ENCODE results near the gene NDUFA8.

Gene NDUFA8

DNA sequence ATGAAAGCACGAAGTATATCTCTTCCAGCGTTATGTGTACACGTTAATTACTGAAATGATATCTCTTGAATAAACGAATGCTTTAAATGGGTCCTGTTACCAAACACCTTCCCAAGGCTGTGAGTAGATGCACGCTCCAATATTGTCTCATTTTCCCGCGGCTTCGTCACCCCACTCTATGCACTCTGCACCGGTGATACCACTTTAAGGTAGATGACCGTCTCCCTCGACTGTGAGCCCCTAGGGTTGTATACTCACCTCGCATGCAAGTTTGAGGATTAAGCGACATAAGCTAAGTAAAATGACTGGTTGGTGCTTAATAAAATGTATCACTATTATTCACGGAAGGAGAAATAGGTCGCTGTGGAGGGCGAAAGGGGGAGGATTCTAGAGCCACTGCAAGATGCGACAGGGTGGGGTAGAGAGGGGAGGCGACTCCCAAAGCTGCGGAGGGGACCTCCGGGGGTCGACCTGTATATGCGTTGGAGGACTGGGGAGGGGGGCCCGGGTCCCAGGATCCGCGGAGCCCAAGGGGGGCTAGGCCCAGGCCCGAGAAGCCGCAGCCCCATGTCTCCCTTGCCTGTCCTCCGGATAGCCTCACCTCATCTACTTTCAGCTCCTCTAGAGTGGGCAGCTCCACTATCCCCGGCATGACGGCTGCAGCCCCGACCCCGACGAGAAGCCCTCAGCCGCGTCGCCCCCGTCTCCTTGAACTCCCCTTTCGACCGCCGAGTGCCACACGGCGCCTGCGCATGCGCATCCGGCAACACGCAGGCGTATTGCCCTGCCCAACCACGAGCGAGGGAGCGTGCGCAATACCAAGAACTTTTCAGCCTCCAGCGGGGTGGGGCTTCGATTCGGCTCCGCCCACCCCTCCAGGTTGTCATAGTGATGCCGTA lies at the start of gene NDUFA8, which contains the start of gene MORN5:
Gene NDUFA8 (minus strand): TSS at position 754 of the 899 bp plus-strand sequence. CDS start 102 bp downstream, at position 652.
Gene MORN5 (plus strand): TSS at position 883 of the 899 bp plus-strand sequence. CDS start 65 bp downstream, outside the sequence.
- DNase-seq (ENCODE audit: low read depth in 1 of 2, low spot score in 1 of 2), result peak; percentile 90 to 93

DNA sequence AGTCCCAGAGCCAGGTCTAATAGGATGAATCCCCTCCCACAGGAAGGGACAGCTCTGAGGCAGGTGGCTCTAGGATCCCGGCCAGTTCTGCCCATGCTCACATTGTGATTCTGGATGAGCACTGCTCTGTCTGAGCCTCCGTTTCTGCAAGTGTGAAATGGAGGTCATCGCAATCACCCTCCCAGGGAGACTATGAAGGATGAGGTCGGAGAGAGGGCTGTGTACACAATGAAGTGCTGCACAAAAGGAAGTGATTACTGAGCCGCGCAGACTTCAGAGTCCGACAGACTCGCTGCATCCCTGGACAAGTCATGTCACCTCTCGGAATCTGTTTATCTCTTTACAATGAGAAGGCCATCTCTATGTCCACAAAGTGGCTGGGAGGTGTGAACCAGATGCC lies 47.5 kb upstream of the NDUFA8 start:
- no peak for DNase-seq (ENCODE audit: low read depth in 1 of 2, low spot score in 1 of 2)

DNA sequence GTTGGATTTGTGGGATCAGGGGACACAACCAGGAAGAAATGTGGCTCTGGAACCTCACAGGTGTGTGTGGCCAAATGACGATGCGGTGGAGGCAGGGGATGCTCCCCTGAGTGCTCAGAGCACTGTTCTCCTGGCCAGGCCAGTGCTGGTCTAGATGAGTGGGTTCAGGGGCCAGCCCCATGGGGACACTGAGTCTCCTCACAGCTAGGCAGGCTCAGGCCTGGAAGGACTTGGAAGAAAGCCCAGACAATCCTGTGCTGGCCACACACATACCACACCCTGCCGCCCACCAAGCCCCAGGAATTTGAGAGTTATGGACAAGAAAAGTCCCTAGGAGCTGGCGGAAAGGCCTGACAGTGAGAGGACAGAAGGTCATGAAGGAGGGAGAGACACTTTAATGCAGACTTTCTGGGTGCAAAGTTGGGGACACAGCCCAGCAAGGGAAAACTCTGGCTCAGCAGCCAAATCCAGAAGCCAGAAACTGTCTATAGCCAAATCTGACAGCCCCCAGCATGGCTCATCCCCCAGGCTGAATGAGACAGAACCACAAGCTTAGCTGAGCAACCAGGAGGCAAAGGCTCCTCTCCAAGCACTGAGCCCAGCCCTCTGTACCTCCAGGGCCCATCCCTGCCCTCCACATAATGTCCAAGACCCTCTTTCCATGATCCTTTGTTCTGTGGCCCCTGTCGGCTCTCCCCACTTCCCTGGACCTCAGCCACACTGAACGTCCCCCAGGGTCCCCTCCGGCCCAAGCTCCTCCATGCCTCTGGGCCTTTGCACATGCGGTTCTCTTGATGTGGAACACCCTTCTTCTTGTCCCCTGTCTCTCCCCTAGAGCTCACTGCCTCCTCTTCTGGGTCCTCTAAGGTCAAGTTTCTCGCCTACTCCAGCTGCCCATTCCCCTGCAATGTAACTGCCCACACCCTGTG lies 46.8 kb upstream of the NDUFA8 start:
- no peak for DNase-seq (ENCODE audit: low read depth in 1 of 2, low spot score in 1 of 2)

DNA sequence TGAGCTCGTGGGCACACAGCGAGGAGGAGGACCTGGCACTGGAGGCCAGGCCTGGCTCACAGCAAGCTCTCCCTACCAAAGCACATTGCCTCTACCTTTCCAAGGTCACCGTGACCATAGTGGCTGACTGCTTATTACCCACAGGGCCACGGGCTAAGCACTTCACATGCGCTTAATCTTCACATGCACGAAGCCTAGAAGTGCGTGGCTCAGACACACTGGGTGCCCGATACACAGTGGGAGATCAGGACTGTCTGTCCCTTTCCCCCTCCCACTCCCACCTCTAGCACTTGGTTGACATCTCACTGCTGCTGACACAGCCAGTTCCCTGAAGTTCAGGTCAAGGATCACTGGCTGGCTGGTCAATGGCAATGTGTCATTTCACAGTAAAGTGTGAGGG lies 45.6 kb upstream of the NDUFA8 start:
- DNase-seq (ENCODE audit: low read depth in 1 of 2, low spot score in 1 of 2), result no peak

DNA sequence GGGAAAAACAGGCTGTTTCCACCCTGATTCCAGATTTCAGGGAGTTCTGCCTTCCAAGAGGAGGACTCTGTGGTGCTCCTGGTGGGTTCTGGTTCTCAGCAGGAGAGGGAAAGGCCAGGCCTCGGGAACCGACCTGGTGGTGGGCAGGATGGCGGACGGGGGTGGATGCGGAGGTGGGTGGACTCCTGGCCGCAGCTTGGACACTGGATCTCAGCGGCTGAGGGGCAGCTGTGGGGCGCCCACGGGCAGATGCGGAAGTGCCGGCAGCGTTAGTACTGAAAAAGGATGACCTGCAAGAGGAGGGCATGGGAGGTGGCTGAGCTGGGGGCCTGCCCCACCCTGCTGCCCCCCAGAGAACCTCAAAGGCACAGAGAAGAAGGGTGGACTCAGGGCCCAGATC lies 44.9 kb upstream of the NDUFA8 start:
- DNase-seq (ENCODE audit: low read depth in 1 of 2, low spot score in 1 of 2), result no peak

DNA sequence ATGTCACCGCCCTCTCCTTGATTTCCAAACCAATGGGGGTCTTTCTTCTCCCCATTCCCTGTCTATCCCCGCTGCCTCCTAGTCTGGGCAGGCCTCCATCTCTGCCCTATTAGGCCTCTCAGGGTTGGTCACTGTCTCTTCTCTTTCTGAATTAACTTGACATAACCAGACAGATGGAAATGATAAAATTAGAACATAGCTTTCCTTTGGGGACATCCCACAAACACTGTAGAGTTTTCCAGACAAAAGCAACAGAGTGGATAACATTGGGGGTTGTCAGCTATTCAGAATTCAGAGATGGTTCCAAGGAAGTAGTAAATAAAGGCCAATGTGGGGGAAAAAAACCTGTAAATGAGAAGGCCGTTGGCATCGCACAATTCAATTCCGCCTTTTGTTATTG lies 44.5 kb upstream of the NDUFA8 start:
- DNase-seq (ENCODE audit: low read depth in 1 of 2, low spot score in 1 of 2), result no peak

DNA sequence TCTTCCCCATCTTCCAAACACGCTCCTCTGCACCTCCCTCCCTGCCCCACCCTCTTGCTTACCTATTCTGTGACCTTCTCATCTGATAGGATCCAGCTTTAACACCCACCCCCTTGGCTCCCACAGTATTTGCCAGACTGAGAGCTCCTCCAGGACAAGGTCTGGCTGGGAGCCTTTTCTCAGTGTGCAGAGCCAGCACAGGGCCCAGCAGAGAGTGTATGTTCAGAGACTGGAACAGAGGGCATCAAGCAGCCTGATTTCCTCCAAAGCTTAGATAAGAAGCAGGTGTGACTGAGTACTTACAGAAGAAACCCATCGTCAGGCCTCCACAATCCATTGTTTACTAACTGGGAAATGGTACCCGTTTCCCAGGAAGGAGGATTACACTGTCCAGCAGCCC lies 42.5 kb upstream of the NDUFA8 start:
- DNase-seq (ENCODE audit: low read depth in 1 of 2, low spot score in 1 of 2), result no peak

DNA sequence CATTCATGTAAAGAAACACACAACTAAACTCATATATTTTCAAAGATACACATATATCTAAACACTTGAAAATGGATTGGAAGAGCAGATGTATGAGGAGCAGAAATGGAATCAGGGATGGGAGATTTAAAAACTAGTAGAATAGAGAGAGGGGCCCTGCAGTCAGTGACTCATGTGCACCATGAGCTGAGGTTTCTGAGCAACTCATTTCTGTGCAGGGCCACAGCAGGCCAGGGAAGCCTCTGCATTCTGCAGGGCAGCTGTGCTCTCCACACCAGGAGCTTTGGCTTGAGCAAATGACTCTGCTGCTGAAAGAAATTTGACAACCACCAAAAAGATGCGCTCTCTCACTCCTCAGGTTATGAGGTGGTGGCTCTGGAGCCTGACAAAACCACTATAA lies 42.1 kb upstream of the NDUFA8 start:
- DNase-seq (ENCODE audit: low read depth in 1 of 2, low spot score in 1 of 2), result no peak

DNA sequence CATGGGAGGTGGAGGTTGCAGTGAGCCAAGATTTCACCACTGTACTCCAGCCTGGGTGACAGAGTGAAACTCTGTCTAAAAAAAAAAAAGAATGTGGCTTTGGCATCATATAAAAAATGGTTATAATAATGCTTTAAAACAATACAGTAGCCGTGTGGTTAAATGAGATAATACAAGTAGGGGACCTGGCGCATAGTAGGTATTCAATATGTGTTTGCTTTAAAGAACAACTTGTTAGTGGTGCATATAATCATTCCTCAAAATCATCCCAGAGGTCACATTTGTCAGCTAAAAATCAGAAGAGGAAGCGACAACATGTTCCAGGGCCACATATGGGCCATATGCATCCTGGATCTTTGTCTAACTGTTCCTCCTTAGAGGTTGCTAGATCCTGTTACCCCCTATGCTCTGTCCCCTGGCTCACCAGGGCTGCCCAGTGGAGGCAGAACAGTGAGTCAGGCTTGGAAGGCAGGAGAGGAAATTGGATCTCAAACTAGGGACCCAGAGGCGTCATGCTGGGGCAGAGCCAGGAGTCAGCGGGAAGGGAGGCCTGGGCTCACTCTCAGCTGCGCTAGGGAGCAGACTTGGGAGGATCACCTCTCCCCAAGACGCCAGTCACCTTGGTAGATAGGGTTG lies 41.5 kb upstream of the NDUFA8 start:
- no peak for DNase-seq (ENCODE audit: low read depth in 1 of 2, low spot score in 1 of 2)

DNA sequence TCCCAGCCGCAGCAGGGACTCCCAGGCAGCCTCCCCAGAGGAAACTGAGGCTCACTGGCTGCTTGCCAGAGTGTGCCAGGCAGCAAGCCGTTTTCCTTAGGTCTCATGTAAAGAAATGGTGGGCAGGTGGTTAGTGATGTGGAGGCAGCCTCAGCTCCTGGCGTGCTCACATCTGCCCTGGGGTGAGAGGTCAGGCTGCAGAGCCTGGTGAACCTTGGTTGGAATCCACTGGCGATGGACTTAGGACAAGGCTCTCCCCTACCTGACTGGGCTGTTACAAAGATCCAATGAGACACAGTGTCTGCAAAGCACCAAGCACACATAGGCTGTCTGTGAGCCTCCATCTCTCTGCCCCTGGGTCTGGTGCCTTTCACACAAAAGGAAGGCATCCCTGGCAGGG lies 38.3 kb upstream of the NDUFA8 start:
- no peak for DNase-seq (ENCODE audit: low read depth in 1 of 2, low spot score in 1 of 2)

DNA sequence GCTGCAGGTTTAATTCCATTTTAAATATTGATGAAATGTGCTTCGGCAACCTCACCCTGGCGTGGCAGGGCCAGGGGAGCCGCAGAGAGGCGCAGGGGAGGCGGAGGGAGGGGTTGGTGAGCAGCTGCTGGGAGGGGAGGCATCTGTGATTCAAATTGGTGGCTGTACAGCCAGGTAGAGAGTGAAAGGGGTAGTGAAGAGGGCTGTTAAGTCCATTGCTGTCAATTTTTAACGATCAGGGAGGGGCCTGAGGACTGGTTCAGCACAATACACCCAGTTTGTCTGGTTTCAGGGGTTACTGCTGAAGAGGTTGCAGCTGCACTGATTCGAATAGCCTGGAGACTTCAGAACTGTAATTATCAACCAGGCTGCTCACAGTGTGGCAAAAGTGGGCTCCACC lies 37.8 kb upstream of the NDUFA8 start:
- no peak for DNase-seq (ENCODE audit: low read depth in 1 of 2, low spot score in 1 of 2)

DNA sequence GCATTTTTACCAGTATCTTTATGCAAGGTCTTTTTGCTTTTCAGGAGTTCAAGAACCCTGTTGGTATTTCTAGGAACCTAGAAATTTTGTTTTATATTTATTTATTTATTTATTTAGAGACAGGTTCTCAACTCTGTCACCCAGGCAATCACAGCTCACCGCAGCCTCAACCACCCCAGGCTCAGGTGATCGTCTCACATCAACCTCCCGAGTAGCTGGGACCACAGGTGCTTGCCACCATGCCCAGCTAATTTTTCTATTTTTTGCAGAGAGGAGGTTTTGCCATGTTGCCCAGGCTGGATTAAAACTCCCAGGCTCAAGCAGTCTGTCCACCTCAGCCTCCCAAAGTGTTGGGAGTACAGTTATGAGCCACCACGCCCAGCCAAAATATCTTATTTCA lies 36.3 kb upstream of the NDUFA8 start:
- DNase-seq (ENCODE audit: low read depth in 1 of 2, low spot score in 1 of 2), result no peak

DNA sequence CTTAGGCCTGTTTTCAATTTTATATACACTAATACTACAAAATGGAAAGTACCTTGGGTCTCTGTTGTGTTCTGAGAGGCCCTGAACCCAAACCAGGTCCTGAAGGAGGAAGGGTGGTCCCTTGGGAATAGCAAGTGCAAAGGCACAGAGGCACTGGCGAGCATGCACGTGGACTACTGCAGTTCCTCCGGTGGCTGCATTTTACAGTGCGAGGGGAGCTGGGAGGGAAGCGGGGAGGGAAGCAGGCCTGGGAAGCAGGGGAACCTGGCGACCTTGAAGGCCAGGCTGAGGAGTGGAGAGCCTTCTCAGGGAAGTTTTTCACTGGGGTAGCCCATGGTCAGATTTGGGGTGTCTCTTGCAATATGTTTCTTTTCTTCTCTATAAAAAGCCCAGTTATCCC lies 34.1 kb upstream of the NDUFA8 start:
- DNase-seq (ENCODE audit: low read depth in 1 of 2, low spot score in 1 of 2), result no peak

DNA sequence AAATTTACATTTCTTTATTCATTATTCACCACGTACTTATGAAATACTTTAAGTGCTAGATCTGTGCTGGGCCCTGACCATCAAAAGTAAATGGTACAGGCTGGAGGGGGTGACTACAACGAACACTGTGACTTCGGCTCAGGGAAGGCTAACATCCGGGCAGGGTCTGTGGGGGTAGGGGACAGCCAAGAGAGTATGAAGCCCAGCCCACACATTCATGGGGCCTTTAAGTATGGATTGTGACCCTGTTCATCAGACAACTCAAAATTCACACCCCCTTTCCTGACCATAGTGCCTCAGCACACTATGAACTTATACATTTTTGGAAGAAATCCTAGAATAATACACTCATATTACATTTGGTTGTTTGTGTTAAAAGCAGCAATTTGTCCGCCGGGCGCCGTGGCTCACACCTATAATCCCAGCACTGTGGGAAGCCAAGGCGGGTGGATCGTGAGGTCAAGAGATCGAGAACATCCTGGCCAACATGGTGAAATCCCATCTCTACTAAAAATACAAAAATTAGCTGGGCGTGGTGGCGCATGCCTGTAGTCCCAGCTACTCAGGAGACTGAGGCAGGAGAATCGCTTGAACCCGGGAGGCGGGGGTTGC lies 33.4 kb upstream of the NDUFA8 start:
- DNase-seq (ENCODE audit: low read depth in 1 of 2, low spot score in 1 of 2), result no peak

DNA sequence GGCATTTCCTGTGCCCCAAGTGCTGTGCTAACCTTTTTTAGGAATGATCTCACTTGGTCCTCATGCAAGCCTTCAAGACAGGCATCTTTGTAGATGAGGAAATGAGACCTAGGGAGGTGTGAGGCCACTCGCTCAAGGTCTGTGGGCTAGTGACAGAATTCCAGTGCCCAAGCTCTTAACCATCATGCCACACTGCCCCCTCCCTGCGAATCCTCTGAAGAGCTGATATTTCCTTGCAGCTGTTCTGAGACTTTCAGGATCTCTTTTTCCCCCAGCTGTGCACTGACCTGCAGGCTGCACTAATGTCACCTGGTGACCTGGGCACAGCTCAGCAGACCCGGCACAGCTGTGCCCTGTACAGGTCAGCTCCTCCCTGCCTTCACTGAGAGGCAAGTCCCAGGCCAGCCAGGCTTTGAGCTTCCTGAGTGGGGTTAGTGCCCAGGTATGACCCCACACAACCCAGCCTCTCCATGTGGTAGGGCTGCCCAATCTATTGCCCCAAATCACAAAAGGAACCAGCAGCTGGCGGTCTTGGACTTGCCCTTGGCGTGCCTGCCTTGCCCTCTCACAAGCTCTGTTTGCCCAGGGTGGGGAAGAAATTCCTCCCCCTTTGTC lies 32.8 kb upstream of the NDUFA8 start:
- DNase-seq (ENCODE audit: low read depth in 1 of 2, low spot score in 1 of 2), result no peak

DNA sequence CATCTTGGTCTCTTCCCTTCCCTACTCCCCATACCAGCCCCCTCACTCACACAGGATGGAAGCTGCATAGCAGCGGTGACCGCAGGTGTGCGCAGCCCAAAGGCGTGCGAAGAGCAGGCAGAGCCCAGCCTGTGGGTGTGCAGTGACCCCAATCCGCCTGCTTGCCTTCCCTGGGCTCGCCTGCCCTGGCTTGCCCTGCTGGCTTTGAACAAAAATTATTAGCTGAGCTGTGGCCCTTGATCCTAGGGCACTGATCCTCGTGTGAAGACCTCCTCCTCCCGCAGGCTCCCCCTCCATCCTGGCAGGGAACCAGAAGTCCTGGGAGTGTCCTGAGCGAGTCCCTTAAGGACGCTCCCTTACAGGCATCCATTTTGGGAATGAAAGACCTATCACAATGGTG lies 32.0 kb upstream of the NDUFA8 start:
- no peak for DNase-seq (ENCODE audit: low read depth in 1 of 2, low spot score in 1 of 2)

DNA sequence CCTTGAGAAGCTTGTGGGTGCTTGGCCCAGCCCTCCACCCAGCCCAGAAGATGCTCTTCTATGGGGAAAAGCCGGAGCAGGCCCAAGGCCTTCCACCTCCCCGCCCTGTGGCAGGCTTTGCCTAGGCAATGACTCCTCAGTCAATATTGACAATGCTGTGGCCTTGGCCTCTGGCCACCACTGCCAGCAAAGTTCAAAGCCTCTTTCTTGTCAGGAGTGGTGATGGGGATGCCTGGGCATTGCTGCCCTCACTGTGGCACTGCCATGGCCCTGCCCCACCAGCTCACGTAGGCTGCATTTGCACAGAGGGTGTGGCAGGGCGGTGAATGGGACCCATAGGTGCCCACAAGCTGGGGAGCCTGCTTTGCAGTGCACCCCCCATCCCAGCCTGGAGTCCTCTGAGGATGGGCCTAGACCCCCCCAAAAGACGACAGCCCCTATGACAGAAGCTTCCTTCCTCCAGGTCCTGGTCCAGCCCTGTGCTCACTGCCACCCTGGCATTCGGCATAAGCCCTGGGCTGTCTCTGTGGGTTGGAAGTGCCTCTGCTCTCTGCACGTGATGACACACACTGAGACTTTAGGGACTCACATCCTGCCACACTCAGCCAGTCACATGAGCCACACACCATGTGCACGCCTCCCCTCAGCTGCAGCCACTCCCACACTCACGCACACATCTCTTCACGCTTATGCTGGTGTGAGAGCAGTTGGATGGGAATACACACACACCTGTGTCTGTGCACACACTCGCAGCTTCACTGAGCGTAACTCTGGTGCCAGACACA lies 31.2 kb upstream of the NDUFA8 start:
- DNase-seq (ENCODE audit: low read depth in 1 of 2, low spot score in 1 of 2), result no peak

DNA sequence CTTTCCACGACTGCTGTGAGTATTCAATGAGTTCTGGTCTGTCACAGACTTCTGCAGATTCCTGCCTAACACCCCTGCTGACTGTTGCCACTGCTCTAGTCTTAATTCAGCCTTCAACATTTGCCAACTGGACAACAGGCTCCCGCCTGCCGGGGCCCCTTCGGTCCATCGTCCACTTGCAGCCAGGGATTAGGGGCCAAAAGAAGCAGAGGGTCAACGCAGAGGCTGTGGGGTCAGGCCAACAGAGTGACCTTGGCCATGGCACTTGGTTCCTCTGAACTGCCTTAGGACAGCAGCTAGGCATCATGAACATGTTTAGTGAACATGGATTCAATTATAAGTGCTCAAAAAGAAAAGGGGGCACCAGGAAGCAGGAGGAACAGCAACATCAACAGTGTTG lies 28.8 kb upstream of the NDUFA8 start:
- no peak for DNase-seq (ENCODE audit: low read depth in 1 of 2, low spot score in 1 of 2)

DNA sequence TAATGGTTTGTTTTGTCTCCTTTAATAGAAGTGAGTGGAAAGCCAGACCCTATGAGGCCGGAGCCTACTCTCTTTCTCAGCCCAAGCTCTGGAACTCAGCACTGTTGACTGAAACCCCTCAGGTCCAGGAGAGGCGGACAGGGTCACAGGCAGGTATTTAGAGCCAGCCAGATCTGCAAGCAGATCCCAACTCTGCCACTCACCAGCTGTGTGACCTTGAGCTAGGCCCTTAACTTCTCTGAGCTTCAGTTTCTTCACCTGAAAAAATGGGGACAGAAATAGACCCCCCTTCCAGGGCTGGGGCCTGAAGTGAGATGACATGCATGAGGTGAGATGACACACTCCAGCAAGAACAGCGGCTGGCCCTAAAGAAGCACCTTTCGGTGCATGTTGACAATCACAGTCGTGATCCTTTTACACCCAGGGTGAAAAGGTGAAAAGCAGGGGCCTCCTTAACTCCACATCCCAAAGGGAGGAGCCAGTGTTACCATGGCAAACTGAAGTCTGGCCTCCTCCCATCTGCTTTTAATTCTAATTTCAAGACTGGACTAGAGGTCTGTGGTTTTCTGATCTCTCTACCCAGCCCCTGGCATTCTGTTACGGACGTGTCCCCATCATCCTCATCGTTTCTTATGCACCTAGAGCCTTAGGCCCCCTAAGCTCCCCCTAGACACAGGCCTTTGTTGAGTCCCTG lies 27.3 kb upstream of the NDUFA8 start:
- DNase-seq (ENCODE audit: low read depth in 1 of 2, low spot score in 1 of 2), result no peak

Measured in stimulated activated CD4-positive, alpha-beta T cell treated with anti-CD3 and anti-CD28 coated beads, Interleukin-15, amount 100 ng/mL, for 1 hour (primary cell).